Astrocyte of the spinal cord (primary cell): ENCODE results near the gene PAX8.

Experiments
- DNase-seq: peaks from one replicate; pipeline ENCODE4 v3.0.0; 2011; ENCODE audit warnings: low read depth, low spot score
- H3K4me3 ChIP-seq: 2 replicates; pipeline ENCODE4 v1.5.1; 2011; ENCODE audit warnings: low read depth, mild to moderate bottlenecking, low read length, moderate library complexity
- CTCF ChIP-seq: IDR thresholded peaks from 2 replicates; pipeline ENCODE4 v1.5.1; 2012; ENCODE audit warnings: low read depth, mild to moderate bottlenecking, low read length, inconsistent platforms
- in situ Hi-C: cut with HindIII; loops from 2 replicates; pipeline ENCODE4 v1.10.0; 2017; ENCODE audit warnings: low sequenced_read_pairs

The PAX8 gene

GRCh38 chr2:113215056-113215455 lies 63.7 kb downstream of the PAX8 start:
- DNase-seq: no peak
- in situ Hi-C loops: no loop called here
- no peak for TF ChIP-seq CTCF
- H3K4me3 ChIP-seq: no peak overlapping the region

GRCh38 chr2:113214141-113214540 lies 64.6 kb downstream of the PAX8 start:
- in situ Hi-C loops: no loop called here
- DNase-seq: no peak
- no peak for TF ChIP-seq CTCF
- no peak overlapping the region for H3K4me3 ChIP-seq

- no peak for TF ChIP-seq CTCF
- no peak overlapping the region for H3K4me3 ChIP-seq
Measured at GRCh38 chr2:113213061-113213930, 65.4 kb downstream of the PAX8 start.

GRCh38 chr2:113212245-113213060 lies 66.3 kb downstream of the PAX8 start:
- DNase-seq: peak; percentile 59
- in situ Hi-C loops: no loop called here
- no peak overlapping the region for H3K4me3 ChIP-seq
- TF ChIP-seq CTCF: no peak

More at GRCh38 chr2:113213061-113213930, 65.4 kb downstream of the PAX8 start:
- no peak for DNase-seq
- in situ Hi-C loops: no loop called here

GRCh38 chr2:113211226-113212105 lies 67.3 kb downstream of the PAX8 start:
- no peak overlapping the region for H3K4me3 ChIP-seq
- TF ChIP-seq CTCF: no peak
- in situ Hi-C loops: no loop called here
- DNase-seq: peak; percentile 71

- no peak for TF ChIP-seq CTCF
- in situ Hi-C loops: no loop called here
- no peak overlapping the region for H3K4me3 ChIP-seq
- DNase-seq: no peak
Measured at GRCh38 chr2:113209646-113210171, 69.0 kb downstream of the PAX8 start.
